Measurements from ENCODE around the gene CCDC33.
"Not testable (repeated sequence)": the region's sequence is repeated elsewhere in the genome, so short reads cannot be mapped to it uniquely, and the experiment has no call there.

CCDC33 gene

GRCh38 chr15:74338676-74339075, 102.5 kb downstream of the CCDC33 start:
- DNase-seq = no peak

GRCh38 chr15:74339371-74339770, 103.2 kb downstream of the CCDC33 start:
- no peak for DNase-seq

- DNase-seq = no peak
Measured at GRCh38 chr15:74340150-74340549, 104.0 kb downstream of the CCDC33 start.

- no peak for DNase-seq
Measured at GRCh38 chr15:74343127-74343796, 107.1 kb downstream of the CCDC33 start.

- no peak for DNase-seq
Measured at GRCh38 chr15:74343797-74344127, 107.6 kb downstream of the CCDC33 start.

- no peak for DNase-seq
Measured at GRCh38 chr15:74345051-74345450, 108.9 kb downstream of the CCDC33 start.

- no peak for DNase-seq
Measured at GRCh38 chr15:74347757-74348250, 111.7 kb downstream of the CCDC33 start.

GRCh38 chr15:74349241-74349778, 113.2 kb downstream of the CCDC33 start:
- DNase-seq = no peak

- no peak for DNase-seq
Measured at GRCh38 chr15:74350295-74351275, 114.5 kb downstream of the CCDC33 start.

GRCh38 chr15:74351670-74352069, 115.5 kb downstream of the CCDC33 start:
- DNase-seq = no peak

- no peak for DNase-seq
Measured at GRCh38 chr15:74352393-74352910, 116.3 kb downstream of the CCDC33 start.

- not testable (repeated sequence) for DNase-seq
Measured at GRCh38 chr15:74353992-74354391, 117.9 kb downstream of the CCDC33 start.

GRCh38 chr15:74356050-74356449, 119.9 kb downstream of the CCDC33 start:
- not testable (repeated sequence) for DNase-seq

- DNase-seq = not testable (repeated sequence)
Measured at GRCh38 chr15:74357514-74357913, 121.4 kb downstream of the CCDC33 start.

- DNase-seq = not testable (repeated sequence)
Measured at GRCh38 chr15:74359376-74359775, 123.2 kb downstream of the CCDC33 start.

GRCh38 chr15:74360855-74361254, 124.7 kb downstream of the CCDC33 start:
- not testable (repeated sequence) for DNase-seq

GRCh38 chr15:74362482-74362881, 126.4 kb downstream of the CCDC33 start:
- no peak for DNase-seq

GRCh38 chr15:74364936-74365597, 128.9 kb downstream of the CCDC33 start:
- DNase-seq = no peak

- DNase-seq = no peak
Measured at GRCh38 chr15:74365598-74366445, 129.7 kb downstream of the CCDC33 start.

GRCh38 chr15:74367296-74367854, 131.2 kb downstream of the CCDC33 start, which contains the start of gene CYP11A1:
Gene CYP11A1, minus strand, starts transcription at chr15:74367646. Its CDS starts 61 bp downstream, at chr15:74367585.
- no peak for DNase-seq

GRCh38 chr15:74368121-74368520, 132.0 kb downstream of the CCDC33 start:
- DNase-seq = no peak

Data from NCI-H748 treated with DMSO at 0.1 percent for 48 hours (cell line).